AG09319 (cell line): Measurements from ENCODE around the gene ADAMTS14.

Experiments
- DNase-seq: peaks from one replicate; pipeline ENCODE4 v3.0.0-alpha.2; 2010; ENCODE audit warnings: low read depth; ENCODE audit errors: extremely low read depth
- TF ChIP-seq, protein P1 (sequence below): IDR thresholded peaks from 2 replicates; pipeline ENCODE4 v1.5.1; 2011; ENCODE audit warnings: low read depth, mild to moderate bottlenecking, inconsistent platforms, low read length, moderate library complexity

The ADAMTS14 gene

GRCh38 chr10:70785190-70785589 is 112.9 kb downstream of the ADAMTS14 start, which contains the start of gene TBATA:
Gene TBATA, minus strand, starts transcription at chr10:70785377. Its CDS starts 1,998 bp downstream, at chr10:70783379.
- DNase-seq = no peak
- TF ChIP-seq, protein P1, sequence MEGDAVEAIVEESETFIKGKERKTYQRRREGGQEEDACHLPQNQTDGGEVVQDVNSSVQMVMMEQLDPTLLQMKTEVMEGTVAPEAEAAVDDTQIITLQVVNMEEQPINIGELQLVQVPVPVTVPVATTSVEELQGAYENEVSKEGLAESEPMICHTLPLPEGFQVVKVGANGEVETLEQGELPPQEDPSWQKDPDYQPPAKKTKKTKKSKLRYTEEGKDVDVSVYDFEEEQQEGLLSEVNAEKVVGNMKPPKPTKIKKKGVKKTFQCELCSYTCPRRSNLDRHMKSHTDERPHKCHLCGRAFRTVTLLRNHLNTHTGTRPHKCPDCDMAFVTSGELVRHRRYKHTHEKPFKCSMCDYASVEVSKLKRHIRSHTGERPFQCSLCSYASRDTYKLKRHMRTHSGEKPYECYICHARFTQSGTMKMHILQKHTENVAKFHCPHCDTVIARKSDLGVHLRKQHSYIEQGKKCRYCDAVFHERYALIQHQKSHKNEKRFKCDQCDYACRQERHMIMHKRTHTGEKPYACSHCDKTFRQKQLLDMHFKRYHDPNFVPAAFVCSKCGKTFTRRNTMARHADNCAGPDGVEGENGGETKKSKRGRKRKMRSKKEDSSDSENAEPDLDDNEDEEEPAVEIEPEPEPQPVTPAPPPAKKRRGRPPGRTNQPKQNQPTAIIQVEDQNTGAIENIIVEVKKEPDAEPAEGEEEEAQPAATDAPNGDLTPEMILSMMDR = no peak

DNA sequence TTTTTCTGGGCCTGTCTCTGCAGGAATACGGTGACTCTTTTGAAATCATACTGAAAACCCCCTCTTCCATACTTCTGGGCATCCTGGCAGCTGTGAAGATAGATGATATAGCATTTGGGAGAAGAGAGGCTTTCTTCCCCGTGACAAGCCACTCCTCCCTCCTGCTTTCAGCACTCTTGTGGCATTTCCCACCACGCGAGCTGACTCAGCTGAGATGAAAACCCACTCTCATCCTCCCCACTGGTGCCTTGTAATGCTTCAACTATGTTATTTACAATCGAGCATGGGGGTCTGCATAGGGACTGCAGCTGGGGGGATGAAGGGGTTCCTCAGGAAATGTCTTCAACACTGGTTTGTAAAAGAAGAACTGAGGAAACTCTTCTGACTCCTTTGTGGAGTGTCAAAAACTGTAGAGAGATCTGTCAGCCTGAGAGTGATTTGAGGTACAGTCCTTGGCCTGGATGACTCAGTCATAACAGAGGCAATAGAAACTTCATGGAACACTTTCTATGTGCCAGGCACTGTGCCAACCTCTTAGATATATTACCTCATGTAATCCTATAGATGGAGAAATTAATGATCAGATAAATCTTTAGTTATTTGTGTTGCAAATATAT is 114.6 kb downstream of the ADAMTS14 start:
- TF ChIP-seq, protein P1 = no peak
- no peak for DNase-seq

DNA sequence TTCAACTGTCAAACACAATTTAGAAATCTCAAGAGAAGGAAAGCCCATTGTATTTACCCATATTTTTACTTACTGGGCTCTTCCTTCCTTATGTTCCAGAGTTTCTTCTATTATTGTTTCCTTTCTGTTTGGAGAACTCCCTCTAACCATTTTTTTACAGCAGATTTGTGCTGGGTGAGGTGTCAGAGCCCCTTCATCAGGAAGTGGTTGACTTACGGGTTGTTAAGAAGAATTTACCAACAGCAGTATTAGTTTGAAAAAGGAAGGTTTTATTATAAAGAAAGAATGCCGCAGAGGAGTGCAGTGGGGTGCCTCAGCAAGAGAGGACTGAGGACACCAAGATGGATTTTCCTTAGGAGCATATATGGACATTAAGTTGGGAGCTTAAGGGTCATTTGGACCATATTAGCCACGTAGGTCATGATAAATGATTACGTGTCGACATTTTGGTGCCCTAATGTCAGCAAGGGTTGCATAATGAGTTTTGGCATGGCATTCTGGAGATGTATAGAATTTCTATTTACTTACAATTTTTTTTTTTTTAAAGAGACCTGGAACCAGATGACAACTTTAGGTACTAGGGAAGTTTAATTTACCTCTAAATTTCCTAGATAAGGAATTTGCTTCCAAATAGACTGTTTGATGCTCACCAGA is 119.2 kb downstream of the ADAMTS14 start:
- DNase-seq = no peak
- TF ChIP-seq, protein P1 = no peak

DNA sequence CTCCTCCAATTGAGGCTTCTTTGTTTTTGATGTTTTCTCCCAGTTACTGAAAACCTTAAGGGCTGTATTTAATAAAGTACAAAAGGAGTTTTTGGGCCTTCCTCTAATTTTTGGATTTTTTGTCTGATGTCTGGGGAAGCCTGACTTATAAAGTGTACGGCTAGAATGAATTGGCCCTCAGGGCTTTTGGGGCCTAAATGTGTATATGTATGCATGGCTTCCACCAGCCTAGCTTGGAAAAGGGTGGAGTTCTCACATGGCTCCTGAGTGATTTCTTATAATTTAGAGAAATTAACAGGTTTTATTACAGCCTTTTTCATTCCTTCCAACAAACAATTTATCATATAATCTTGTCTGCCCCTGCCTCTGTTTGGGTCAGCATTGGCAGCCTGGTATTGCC is 123.3 kb downstream of the ADAMTS14 start:
- DNase-seq = no peak
- TF ChIP-seq, protein P1 = no peak

GRCh38 chr10:70797840-70798239 is 125.5 kb downstream of the ADAMTS14 start:
- TF ChIP-seq, protein P1 = no peak
- no peak for DNase-seq

GRCh38 chr10:70799124-70799523 is 126.8 kb downstream of the ADAMTS14 start:
- no peak for DNase-seq
- TF ChIP-seq, protein P1 = no peak

- TF ChIP-seq, protein P1 = no peak
Measured at GRCh38 chr10:70801854-70802253, 129.5 kb downstream of the ADAMTS14 start.

More at GRCh38 chr10:70801854-70802253, 129.5 kb downstream of the ADAMTS14 start:
- DNase-seq = no peak
